Erythroblast (primary cell): ENCODE measurements around the gene NFYA.

ENCODE experiments used
- GATA1 ChIP-seq: IDR thresholded peaks from 2 replicates; pipeline ENCODE4 v1.6.1; 2011; ENCODE audit warnings: low read depth, mild to moderate bottlenecking, control low read depth, low read length, moderate library complexity
- POLR2A ChIP-seq: IDR thresholded peaks from 2 replicates; pipeline ENCODE4 v1.6.1; 2011; ENCODE audit warnings: mild to moderate bottlenecking, low read length

DNA sequence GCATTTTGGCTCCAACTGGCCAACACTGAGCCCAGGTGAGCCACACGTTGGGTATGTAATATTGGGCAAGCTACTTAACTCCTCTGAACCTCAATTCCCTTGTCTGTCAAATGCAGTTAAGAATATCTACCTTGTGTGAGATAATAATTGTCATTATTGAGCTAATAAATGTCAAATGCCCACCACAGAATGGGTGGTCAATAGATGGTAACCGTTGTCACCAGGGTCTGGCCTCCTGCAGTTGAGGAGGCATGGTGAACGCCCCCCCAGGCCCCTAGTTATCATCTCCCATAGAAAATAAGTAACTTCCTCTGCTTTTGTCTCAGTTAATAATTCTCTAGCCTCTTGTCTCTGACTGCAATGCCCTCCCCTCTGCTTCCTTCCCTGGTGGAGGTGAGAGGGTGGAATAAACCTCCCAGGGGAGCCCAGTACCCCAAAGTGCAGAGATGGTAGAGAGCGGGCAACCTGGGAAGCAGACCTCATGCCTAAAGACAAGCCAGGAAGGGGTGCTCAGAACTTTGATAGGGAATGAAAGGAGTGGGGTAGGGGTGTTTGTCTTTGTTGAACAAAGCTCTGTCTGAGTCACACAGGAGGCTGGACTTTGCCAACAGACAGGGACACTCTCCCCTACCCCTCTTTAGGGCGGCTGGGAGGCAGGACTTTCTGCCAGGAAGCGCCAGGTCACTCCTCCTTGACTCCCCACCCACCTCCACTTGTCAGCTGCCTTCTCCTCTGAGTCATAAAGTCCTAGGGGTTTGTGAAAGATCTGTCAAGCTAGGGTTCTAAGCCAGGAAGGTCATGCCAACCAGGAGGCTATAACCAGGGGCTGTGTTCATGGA is 32.5 kb upstream of the NFYA start:
- TF ChIP-seq POLR2A (no peak), GATA1 (no peak)
